Lower lobe of right lung (tissue), 2 donors: Measurements from ENCODE around the gene SLC35A3. TPM values are rescaled to one million over a fixed set of nuclear protein-coding genes. Genes with fewer than 3 reads are reported as not detected.

Source experiments
- ATAC-seq, 2 donors: fragments of 200-7000 bp; cut with Tn5 transposase; one replicate each; pipeline ENCODE4 v1.9.1; 2020 to 2022; ENCODE audit warnings: mild to moderate bottlenecking in 2 of 2, moderate library complexity in 2 of 2
- DNase-seq: peaks from one replicate; pipeline ENCODE4 v3.0.0-alpha.2; 2020
- H3K27ac ChIP-seq: fragments of 200-600 bp; one replicate; pipeline ENCODE4 v1.8.0; 2022
- H3K27me3 ChIP-seq: fragments of 200-600 bp; one replicate; pipeline ENCODE4 v1.8.0; 2022; ENCODE audit warnings: low read depth
- H3K36me3 ChIP-seq: fragments of 200-600 bp; one replicate; pipeline ENCODE4 v1.8.0; 2022; ENCODE audit warnings: mild to moderate bottlenecking
- H3K4me1 ChIP-seq: fragments of 200-600 bp; one replicate; pipeline ENCODE4 v1.8.0; 2022
- H3K4me3 ChIP-seq: fragments of 200-600 bp; one replicate; pipeline ENCODE4 v1.8.0; 2022; ENCODE audit warnings: mild to moderate bottlenecking
- H3K9me3 ChIP-seq: fragments of 200-600 bp; one replicate; pipeline ENCODE4 v1.8.0; 2022
- intact Hi-C: fragments of 100-400 bp; cut with DNase I; formaldehyde crosslinking; loops from one replicate; pipeline ENCODE4 v1.11.0; 2022
- total RNA-seq: library from RNA; stranded (reverse); fragmentation: NEBNext Ultra II Directional; extraction: Animal tissue kit (Norgen Biotek cat#: 25700); gene quantifications from one replicate; pipeline ENCODE4 v1.2.1, GENCODE V29; 2021
- TF ChIP-seq, protein P1 (sequence below): fragments of 200-600 bp; IDR thresholded peaks from one replicate; pipeline ENCODE4 v1.8.0; 2022; ENCODE audit warnings: antibody characterized with exemption, mild to moderate bottlenecking
- donor health status: DM: no; HTN: yes; CAD: no; lungs with severe emphysema.

The SLC35A3 gene
- total RNA-seq, 1 donor from 2014 or later = 30.6 TPM

DNA sequence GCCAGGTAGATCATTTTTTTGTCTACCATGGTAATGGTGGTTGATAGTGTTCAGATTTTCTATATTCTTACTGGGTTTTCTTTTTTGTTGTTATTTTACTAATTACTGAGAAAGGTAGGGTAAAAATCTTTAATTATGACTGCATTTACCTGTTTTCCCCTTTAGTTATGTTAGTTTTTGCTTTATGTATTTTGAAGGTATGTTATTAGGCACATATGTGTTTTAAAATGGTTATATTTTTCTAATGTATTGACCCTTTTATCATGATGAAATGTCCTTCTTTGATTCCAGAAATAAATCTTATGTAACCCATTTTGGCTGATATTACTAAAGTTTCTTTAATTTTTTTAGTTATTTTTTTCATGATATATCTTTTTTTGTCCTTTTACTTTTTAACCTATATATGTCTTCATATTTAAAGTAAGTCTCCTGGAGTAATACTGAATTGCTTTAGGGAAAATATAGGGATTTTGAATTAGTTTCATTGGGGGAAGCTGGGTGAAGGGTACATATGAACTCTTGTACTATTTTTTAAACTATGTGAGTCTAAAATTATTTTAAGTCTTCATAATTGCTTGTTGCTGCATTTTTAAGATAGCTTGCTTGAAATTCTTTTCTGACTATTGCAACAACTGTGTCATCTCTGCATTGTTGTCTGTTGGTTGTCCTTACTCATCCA lies 22.4 kb downstream of the SLC35A3 start:
- Histone ChIP-seq H3K9me3 (peaks cover 11% of the 10 kb centered on the region), H3K4me1 (no peaks in the 10 kb centered on the region), H3K4me3 (no peak overlapping the region), H3K27me3 (no peaks in the 10 kb centered on the region), H3K36me3 (peaks cover 5% of the 10 kb centered on the region), H3K27ac (no peak overlapping the region)
- intact Hi-C loops = no loop called here
- DNase-seq = no peak
- TF ChIP-seq, protein P1, sequence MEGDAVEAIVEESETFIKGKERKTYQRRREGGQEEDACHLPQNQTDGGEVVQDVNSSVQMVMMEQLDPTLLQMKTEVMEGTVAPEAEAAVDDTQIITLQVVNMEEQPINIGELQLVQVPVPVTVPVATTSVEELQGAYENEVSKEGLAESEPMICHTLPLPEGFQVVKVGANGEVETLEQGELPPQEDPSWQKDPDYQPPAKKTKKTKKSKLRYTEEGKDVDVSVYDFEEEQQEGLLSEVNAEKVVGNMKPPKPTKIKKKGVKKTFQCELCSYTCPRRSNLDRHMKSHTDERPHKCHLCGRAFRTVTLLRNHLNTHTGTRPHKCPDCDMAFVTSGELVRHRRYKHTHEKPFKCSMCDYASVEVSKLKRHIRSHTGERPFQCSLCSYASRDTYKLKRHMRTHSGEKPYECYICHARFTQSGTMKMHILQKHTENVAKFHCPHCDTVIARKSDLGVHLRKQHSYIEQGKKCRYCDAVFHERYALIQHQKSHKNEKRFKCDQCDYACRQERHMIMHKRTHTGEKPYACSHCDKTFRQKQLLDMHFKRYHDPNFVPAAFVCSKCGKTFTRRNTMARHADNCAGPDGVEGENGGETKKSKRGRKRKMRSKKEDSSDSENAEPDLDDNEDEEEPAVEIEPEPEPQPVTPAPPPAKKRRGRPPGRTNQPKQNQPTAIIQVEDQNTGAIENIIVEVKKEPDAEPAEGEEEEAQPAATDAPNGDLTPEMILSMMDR = no peak
- no peak for ATAC-seq

GRCh38 chr1:99992760-99993467 lies 23.1 kb downstream of the SLC35A3 start:
- no peak for ATAC-seq
- intact Hi-C loops = no loop called here
- TF ChIP-seq, protein P1 = no peak
- Histone ChIP-seq H3K27me3 (no peaks in the 10 kb centered on the region), H3K27ac (no peak overlapping the region), H3K36me3 (peaks cover 8% of the 10 kb centered on the region), H3K4me3 (no peak overlapping the region), H3K4me1 (no peaks in the 10 kb centered on the region), H3K9me3 (peaks cover 11% of the 10 kb centered on the region)
- no peak for DNase-seq

DNA sequence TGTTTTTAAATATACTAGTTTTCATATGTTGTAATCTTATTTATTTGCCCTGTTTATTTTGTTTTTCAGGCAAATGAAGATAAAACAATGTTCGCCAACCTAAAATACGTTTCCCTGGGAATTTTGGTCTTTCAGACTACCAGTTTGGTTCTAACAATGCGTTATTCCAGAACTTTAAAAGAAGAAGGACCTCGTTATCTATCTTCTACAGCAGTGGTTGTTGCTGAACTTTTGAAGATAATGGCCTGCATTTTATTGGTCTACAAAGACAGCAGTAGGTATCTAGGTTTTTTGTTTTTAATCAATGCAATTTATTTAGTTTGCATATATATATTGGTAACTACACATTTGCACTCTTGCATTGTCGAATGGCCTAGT lies 23.7 kb downstream of the SLC35A3 start:
- H3K4me1 ChIP-seq = no peaks in the 10 kb centered on the region
- TF ChIP-seq, protein P1 = no peak
- no peak overlapping the region for H3K27ac ChIP-seq
- no peaks in the 10 kb centered on the region for H3K27me3 ChIP-seq
- DNase-seq (no peak), ATAC-seq (no peak)
- H3K4me3 ChIP-seq = no peak overlapping the region
- intact Hi-C loops = no loop called here
- H3K36me3 ChIP-seq = peaks cover 8% of the 10 kb centered on the region
- peaks cover 11% of the 10 kb centered on the region for H3K9me3 ChIP-seq

DNA sequence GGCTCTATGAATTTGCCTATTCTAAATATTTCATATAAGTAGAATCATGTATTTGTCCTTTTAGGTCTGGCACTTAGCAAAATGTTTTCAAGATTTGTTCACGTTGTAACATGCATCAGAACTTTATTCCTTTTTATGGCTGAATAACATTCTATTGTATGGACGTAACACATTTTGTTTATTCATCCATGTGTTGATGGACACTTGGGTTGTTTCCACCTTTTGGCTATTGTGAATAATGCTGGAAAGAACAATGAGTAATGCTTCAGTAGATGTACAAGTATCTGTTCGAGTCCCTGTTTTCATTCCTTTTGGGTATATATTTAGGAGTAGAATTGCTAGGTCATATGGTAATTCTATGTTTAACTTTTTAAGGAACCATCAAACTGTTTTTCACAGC lies 24.7 kb downstream of the SLC35A3 start:
- DNase-seq = no peak
- TF ChIP-seq, protein P1 = no peak

DNA sequence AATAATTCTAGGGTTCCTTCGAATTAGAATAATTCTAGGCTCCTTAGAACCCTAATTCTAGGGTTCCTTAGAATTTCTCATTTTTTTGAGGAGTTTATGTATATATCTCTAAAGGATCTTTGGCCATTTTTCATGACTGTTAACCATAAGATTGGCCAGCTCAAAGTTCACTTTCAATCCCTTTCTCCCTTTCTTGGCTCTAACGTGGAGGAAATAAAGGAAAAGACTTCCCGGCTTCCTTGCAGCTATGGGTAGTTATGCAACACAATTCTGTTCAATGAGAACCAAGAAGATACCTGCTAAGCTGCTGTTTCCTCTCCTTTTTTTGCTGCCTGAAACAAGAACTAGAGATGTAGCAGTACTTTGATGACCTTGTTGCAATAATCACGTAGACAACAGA lies 27.2 kb downstream of the SLC35A3 start:
- Histone ChIP-seq H3K27ac (no peak overlapping the region), H3K4me1 (no peaks in the 10 kb centered on the region), H3K9me3 (peaks cover 2% of the 10 kb centered on the region), H3K36me3 (peaks cover 8% of the 10 kb centered on the region), H3K4me3 (no peak overlapping the region), H3K27me3 (no peaks in the 10 kb centered on the region)
- ATAC-seq = no peak
- intact Hi-C loops = no loop called here
- TF ChIP-seq, protein P1 = no peak
- no peak for DNase-seq

More for the DNA sequence above, 24.7 kb downstream of the SLC35A3 start:
- Histone ChIP-seq H3K9me3 (peaks cover 11% of the 10 kb centered on the region), H3K27ac (no peak overlapping the region), H3K4me3 (no peak overlapping the region), H3K36me3 (peaks cover 8% of the 10 kb centered on the region), H3K27me3 (no peaks in the 10 kb centered on the region), H3K4me1 (no peaks in the 10 kb centered on the region)
- intact Hi-C loops = no loop called here
- ATAC-seq = no peak
